ENCODE data around the gene SIGLECL1. TPM values are rescaled to one million over a fixed set of nuclear protein-coding genes. Genes with fewer than 3 reads are reported as not detected.
"Not testable (repeated sequence)": the region's sequence is repeated elsewhere in the genome, so short reads cannot be mapped to it uniquely, and the experiment has no call there.

The SIGLECL1 gene
- total RNA-seq, 1 donor from 2014 or later, result not detected

- Mint-ChIP-seq H3K27ac (ENCODE audit: unreplicated experiment) (no peak overlapping the region), H3K4me1 (ENCODE audit: low read depth, unreplicated experiment) (no peaks in the 10 kb centered on the region), H3K36me3 (ENCODE audit: unreplicated experiment) (no peaks in the 10 kb centered on the region), H3K4me3 (ENCODE audit: unreplicated experiment) (no peak overlapping the region), H3K27me3 (ENCODE audit: unreplicated experiment) (peaks cover 3% of the 10 kb centered on the region), H3K9me3 (ENCODE audit: unreplicated experiment) (no peaks in the 10 kb centered on the region)
- no peak for DNase-seq
- no peak for TF ChIP-seq CTCF (IDR thresholded peaks at IDR 0.05; ENCODE audit: partially characterized antibody, unreplicated experiment)
Measured at GRCh38 chr19:51210191-51210784, 40.6 kb upstream of the SIGLECL1 start.

GRCh38 chr19:51210874-51211361, 40.0 kb upstream of the SIGLECL1 start:
- not testable (repeated sequence) for H3K36me3 Mint-ChIP-seq (ENCODE audit: unreplicated experiment); H3K27ac Mint-ChIP-seq (ENCODE audit: unreplicated experiment); H3K9me3 Mint-ChIP-seq (ENCODE audit: unreplicated experiment); H3K4me3 Mint-ChIP-seq (ENCODE audit: unreplicated experiment); H3K27me3 Mint-ChIP-seq (ENCODE audit: unreplicated experiment); DNase-seq; H3K4me1 Mint-ChIP-seq (ENCODE audit: low read depth, unreplicated experiment)

- peaks cover 10% of the 10 kb centered on the region for H3K36me3 Mint-ChIP-seq (ENCODE audit: unreplicated experiment)
- H3K27me3 Mint-ChIP-seq (ENCODE audit: unreplicated experiment), result peaks cover 5% of the 10 kb centered on the region
- H3K4me1 Mint-ChIP-seq (ENCODE audit: low read depth, unreplicated experiment), result no peaks in the 10 kb centered on the region
- no peak for TF ChIP-seq CTCF (IDR thresholded peaks at IDR 0.05; ENCODE audit: partially characterized antibody, unreplicated experiment)
- H3K4me3 Mint-ChIP-seq (ENCODE audit: unreplicated experiment), result no peak overlapping the region
- no peak overlapping the region for H3K27ac Mint-ChIP-seq (ENCODE audit: unreplicated experiment)
- no peaks in the 10 kb centered on the region for H3K9me3 Mint-ChIP-seq (ENCODE audit: unreplicated experiment)
- DNase-seq, result no peak
Measured at GRCh38 chr19:51211833-51212232, 39.0 kb upstream of the SIGLECL1 start.

- TF ChIP-seq CTCF (IDR thresholded peaks at IDR 0.05; ENCODE audit: partially characterized antibody, unreplicated experiment), result no peak
- H3K4me1 Mint-ChIP-seq (ENCODE audit: low read depth, unreplicated experiment), result no peaks in the 10 kb centered on the region
- H3K27ac Mint-ChIP-seq (ENCODE audit: unreplicated experiment), result no peak overlapping the region
- peaks cover 2% of the 10 kb centered on the region for H3K27me3 Mint-ChIP-seq (ENCODE audit: unreplicated experiment)
- H3K4me3 Mint-ChIP-seq (ENCODE audit: unreplicated experiment), result no peak overlapping the region
- no peak for DNase-seq
- H3K36me3 Mint-ChIP-seq (ENCODE audit: unreplicated experiment), result peaks cover 13% of the 10 kb centered on the region
- no peaks in the 10 kb centered on the region for H3K9me3 Mint-ChIP-seq (ENCODE audit: unreplicated experiment)
Measured at GRCh38 chr19:51219307-51219706, 31.6 kb upstream of the SIGLECL1 start.

GRCh38 chr19:51219971-51220370, 30.9 kb upstream of the SIGLECL1 start:
- Mint-ChIP-seq H3K27ac (ENCODE audit: unreplicated experiment) (no peak overlapping the region), H3K4me3 (ENCODE audit: unreplicated experiment) (no peak overlapping the region), H3K27me3 (ENCODE audit: unreplicated experiment) (peaks cover 2% of the 10 kb centered on the region), H3K4me1 (ENCODE audit: low read depth, unreplicated experiment) (no peaks in the 10 kb centered on the region), H3K36me3 (ENCODE audit: unreplicated experiment) (peaks cover 13% of the 10 kb centered on the region), H3K9me3 (ENCODE audit: unreplicated experiment) (no peaks in the 10 kb centered on the region)
- DNase-seq, result no peak
- TF ChIP-seq CTCF (IDR thresholded peaks at IDR 0.05; ENCODE audit: partially characterized antibody, unreplicated experiment), result no peak
